DMS114 treated with DMSO at 0.1 percent for 48 hours (cell line): ENCODE measurements around the gene SMIM27.
"Not testable (repeated sequence)": the region's sequence is repeated elsewhere in the genome, so short reads cannot be mapped to it uniquely, and the experiment has no call there.

Experiments used
- DNase-seq: peaks from one replicate; lab custom pipeline; 2025; ENCODE audit not compliant: unreplicated experiment; lab: John Stamatoyannopoulos, UW

The SMIM27 gene

GRCh38 chr9:32596096-32596865, 44.2 kb downstream of the SMIM27 start:
- DNase-seq, result no peak

- DNase-seq, result no peak
These were observed 44.8 kb downstream of the SMIM27 start for GRCh38 chr9:32596936-32597335.

GRCh38 chr9:32599021-32599420, 46.9 kb downstream of the SMIM27 start:
- not testable (repeated sequence) for DNase-seq
